Endothelial cell of umbilical vein (primary cell): Measurements from ENCODE around the gene ATP6V0A4. TPM values are rescaled to one million over a fixed set of nuclear protein-coding genes. Genes with fewer than 3 reads are reported as not detected.

Source experiments
- BruUV-seq: library from RNA; stranded (reverse); fragments of 400-500 nt; replicated peaks from 2 replicates; lab custom pipeline; 2021; lab: Mats Ljungman, UMichigan
- CTCF ChIA-PET: fragments of 300-600, 350-600 bp; sonication (Branson Sonifier 250); formaldehyde crosslinking; loops from one replicate; lab custom pipeline; 2021; ENCODE audit warnings: antibody characterized with exemption, inconsistent platforms; lab: Charles Lee
- POLR2A ChIA-PET: fragments of 300-600, 350-600 bp; sonication (Branson Sonifier 250); formaldehyde crosslinking; loops from one replicate; lab custom pipeline; 2021; ENCODE audit warnings: antibody characterized with exemption, inconsistent platforms; lab: Charles Lee
- DNase-seq: peaks from one replicate; pipeline ENCODE4 v3.0.0-alpha.2; 2011; ENCODE audit warnings: low read depth, low spot score
- FAIRE-seq: peaks from 2 replicates; lab custom pipeline; 2011; peaks lifted over from hg19 to GRCh38; lab: Jason Lieb, UNC
- H2AFZ ChIP-seq: 2 replicates; pipeline ENCODE4 v1.6.0; 2012; ENCODE audit warnings: low read depth, low read length, control low read depth, inconsistent platforms
- H3K27ac ChIP-seq: 2 replicates; pipeline ENCODE4 v1.5.1; 2011; ENCODE audit warnings: low read depth, mild to moderate bottlenecking, control low read depth, low read length, moderate library complexity; ENCODE audit not compliant: insufficient read depth
- H3K27me3 ChIP-seq, 2 experiments: 2 replicates each; pipeline versions ENCODE4 v1.6.0 to v1.6.1; 2011; ENCODE audit warnings: low read length in 2 of 2, mixed read lengths in 1 of 2; ENCODE audit not compliant: control insufficient read depth in 2 of 2, insufficient read depth in 2 of 2
- H3K36me3 ChIP-seq, 2 experiments: 2 replicates in 1 of 2; 3 replicates in 1 of 2; pipeline ENCODE4 v1.5.1; 2011; ENCODE audit warnings: low read length in 2 of 2, mild to moderate bottlenecking in 1 of 2, moderate library complexity in 1 of 2; ENCODE audit not compliant: control insufficient read depth in 2 of 2, insufficient read depth in 2 of 2; ENCODE audit errors: extremely low read depth in 1 of 2
- H3K4me1 ChIP-seq: 3 replicates; pipeline ENCODE4 v1.5.1; 2011; ENCODE audit warnings: mild to moderate bottlenecking, low read length; ENCODE audit not compliant: control insufficient read depth, insufficient read depth; ENCODE audit errors: extremely low read depth
- H3K4me2 ChIP-seq: 2 replicates; pipeline ENCODE4 v1.6.1; 2011; ENCODE audit warnings: low read length, control low read depth, mixed read lengths; ENCODE audit not compliant: insufficient read depth
- H3K4me3 ChIP-seq, 3 experiments: fragments of 200-600 bp in 1 of 3; sonication (generic), shearing (Covaris generic) in 1 of 3; replicated peaks in 1 of 3; 2 replicates each; pipeline ENCODE4 v1.5.1; 2011 to 2016; ENCODE audit warnings: control low read depth in 3 of 3, low read length in 3 of 3, mild to moderate bottlenecking in 2 of 3, inconsistent platforms in 1 of 3, low read depth in 1 of 3, moderate library complexity in 1 of 3; ENCODE audit not compliant: insufficient read depth in 1 of 3
- H3K79me2 ChIP-seq: 2 replicates; pipeline ENCODE4 v1.6.0; 2012; ENCODE audit warnings: low read length, inconsistent platforms; ENCODE audit not compliant: control insufficient read depth, insufficient read depth
- H3K9ac ChIP-seq: replicated peaks from 2 replicates; pipeline ENCODE3; 2011; ENCODE audit warnings: low read length, control low read depth; ENCODE audit not compliant: insufficient read depth; ENCODE audit errors: extremely low read depth
- H3K9me1 ChIP-seq: replicated peaks from 3 replicates; pipeline ENCODE4 v1.6.0; 2011; ENCODE audit warnings: mild to moderate bottlenecking, low read length; ENCODE audit not compliant: control insufficient read depth, insufficient read depth; ENCODE audit errors: extremely low read depth
- H3K9me3 ChIP-seq: replicated peaks from 2 replicates; pipeline ENCODE4 v1.5.1; 2012; ENCODE audit warnings: low read length, inconsistent platforms; ENCODE audit not compliant: control insufficient read depth, insufficient read depth
- H4K20me1 ChIP-seq: replicated peaks from 2 replicates; pipeline ENCODE3; 2011; ENCODE audit warnings: mild to moderate bottlenecking, low read length; ENCODE audit not compliant: control insufficient read depth, insufficient read depth; ENCODE audit errors: extremely low read depth
- EZH2 ChIP-seq: IDR thresholded peaks from 2 replicates; pipeline ENCODE4 v1.6.1; 2012; ENCODE audit warnings: borderline replicate concordance, low read depth, mild to moderate bottlenecking, moderate library complexity, low read length, inconsistent platforms; ENCODE audit not compliant: severe bottlenecking
- FOS ChIP-seq: IDR thresholded peaks from 2 replicates; pipeline ENCODE4 v1.6.1; 2011; ENCODE audit warnings: mild to moderate bottlenecking, low read length, moderate library complexity, borderline replicate concordance; ENCODE audit not compliant: insufficient read depth
- GATA2 ChIP-seq: IDR thresholded peaks from 2 replicates; pipeline ENCODE4 v1.7.0; 2011; ENCODE audit warnings: low read depth, mild to moderate bottlenecking, moderate library complexity, mixed read lengths, low read length; ENCODE audit not compliant: insufficient read length, insufficient read depth
- JUN ChIP-seq: IDR thresholded peaks from 2 replicates; pipeline ENCODE4 v1.6.1; 2011; ENCODE audit warnings: borderline replicate concordance, low read depth; ENCODE audit not compliant: insufficient read length, insufficient read depth
- MYC ChIP-seq: IDR thresholded peaks from one replicate; pipeline ENCODE4 v1.6.1; 2011; ENCODE audit warnings: mild to moderate bottlenecking, low read depth, low read length
- POLR2A ChIP-seq: IDR thresholded peaks from 2 replicates; pipeline ENCODE4 v1.6.1; 2012; ENCODE audit warnings: low read depth, mild to moderate bottlenecking, control low read depth, low read length
- POLR2AphosphoS5 ChIP-seq: IDR thresholded peaks from 2 replicates; pipeline ENCODE4 v1.6.1; 2012; ENCODE audit warnings: low read depth, mild to moderate bottlenecking, control low read depth, low read length, moderate library complexity; ENCODE audit not compliant: insufficient read depth
- dilution Hi-C: fragments of 300-500 bp; cut with MboI; formaldehyde crosslinking; loops from one replicate; pipeline ENCODE4 v1.15.0; 2019; ENCODE audit warnings: low sequenced_read_pairs; ENCODE audit not compliant: extremely low pct_ligation_motif_present
- intact Hi-C: fragments of 100-400 bp; cut with micrococcal nuclease; formaldehyde crosslinking; loops from one replicate; pipeline ENCODE4 v1.10.0; 2022
- polyA plus RNA-seq, 4 experiments: library from polyadenylated mRNA; depleted of rRNA in 3 of 4; stranded (reverse) in 3 of 4; unstranded in 1 of 4; fragments of >200 nt; gene quantifications; 2 replicates each; pipeline versions ENCODE4 v1.2.1 to v1.2.3, GENCODE V29; 2011 to 2012; ENCODE audit warnings: missing spikeins in 1 of 4
- total RNA-seq: library from RNA; stranded (reverse); gene quantifications from 2 replicates; pipeline ENCODE4 v1.2.3, GENCODE V29; 2021
- TF ChIP-seq, protein P1 (sequence below): IDR thresholded peaks from 2 replicates; pipeline ENCODE4 v1.6.1; 2011; ENCODE audit not compliant: insufficient read depth, insufficient read length
- TF ChIP-seq, protein P2 (sequence below), 2 donors: IDR thresholded peaks; 1 replicate in 1 of 2; 2 replicates in 1 of 2; pipeline ENCODE4 v1.5.1; 2011; ENCODE audit warnings: low read length in 2 of 2, mild to moderate bottlenecking in 2 of 2, moderate library complexity in 2 of 2, control low read depth in 1 of 2, inconsistent platforms in 1 of 2, low read depth in 1 of 2; ENCODE audit not compliant: insufficient read depth in 1 of 2; ENCODE audit errors: extremely low read depth in 1 of 2

The ATP6V0A4 gene
- total and polyA plus RNA-seq, 2 donors (not counting 3 experiments of a cell fraction or from before 2014, with no cell fraction given), result 0.07 to 0.24 TPM

DNA sequence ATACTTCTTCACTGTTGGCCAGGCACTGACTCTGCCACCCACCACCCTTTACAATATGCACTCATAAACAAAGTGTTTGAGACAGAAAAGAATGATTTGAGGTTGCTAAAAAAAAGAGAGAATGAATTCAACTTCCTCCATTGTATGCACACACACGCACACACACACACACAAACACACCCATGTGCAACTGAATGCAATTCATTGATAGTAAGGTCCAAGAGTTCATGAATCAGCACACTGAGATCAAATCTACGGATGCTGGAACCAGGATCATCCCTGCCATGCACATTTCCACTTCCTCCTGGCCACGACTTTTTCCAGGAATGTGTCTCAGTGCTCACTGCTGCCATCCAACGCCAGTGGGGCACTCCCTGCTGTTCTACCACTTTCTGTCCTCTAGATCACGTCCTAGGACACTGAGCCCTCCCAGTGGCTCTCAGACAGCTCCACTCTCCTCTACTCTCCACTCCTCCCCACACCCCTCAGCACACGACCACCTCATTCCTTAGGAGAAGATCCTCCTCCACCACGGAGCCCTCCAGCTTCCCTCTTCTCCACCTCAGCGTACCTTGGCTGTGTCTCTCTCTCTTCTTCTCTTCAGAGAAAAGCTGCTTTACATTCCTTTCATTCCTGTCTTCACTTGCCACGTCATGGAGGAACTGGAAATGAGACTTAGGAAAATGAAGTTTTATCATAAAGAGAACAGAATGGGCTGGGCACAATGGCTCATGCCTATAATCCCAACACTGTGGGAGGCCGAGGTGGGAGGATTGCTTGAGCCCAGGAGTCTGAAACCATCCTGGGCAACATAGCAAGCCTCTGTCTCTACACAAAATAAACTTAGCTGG is 12.2 kb downstream of the ATP6V0A4 start:
- H4K20me1 ChIP-seq, result no peaks in the 10 kb centered on the region
- ChIA-PET POLR2A (no interaction called here), CTCF (no interaction called here)
- no peaks in the 10 kb centered on the region for H3K9me3 ChIP-seq
- FAIRE-seq (no peak), DNase-seq (no peak)
- H3K4me1 ChIP-seq, result no peaks in the 10 kb centered on the region
- no peak overlapping the region for H3K4me2 ChIP-seq
- intact Hi-C loops, result no loop called here
- H3K27me3 ChIP-seq, result no peaks in the 10 kb centered on the region
- no peak for TF ChIP-seq EZH2
- TF ChIP-seq, protein P1, sequence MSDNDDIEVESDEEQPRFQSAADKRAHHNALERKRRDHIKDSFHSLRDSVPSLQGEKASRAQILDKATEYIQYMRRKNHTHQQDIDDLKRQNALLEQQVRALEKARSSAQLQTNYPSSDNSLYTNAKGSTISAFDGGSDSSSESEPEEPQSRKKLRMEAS, result no peak
- BruUV-seq, result no TSS peak
- no peak overlapping the region for H3K4me3 ChIP-seq
- H3K9me1 ChIP-seq, result no peaks in the 10 kb centered on the region
- peak overlapping the region; percentile 41 for H2AFZ ChIP-seq
- H3K79me2 ChIP-seq, result no peaks in the 10 kb centered on the region
- no peak overlapping the region for H3K27ac ChIP-seq
- H3K9ac ChIP-seq, result no peak overlapping the region
- H3K36me3 ChIP-seq, result no peaks in the 10 kb centered on the region
- dilution Hi-C loops, result no loop called here

DNA sequence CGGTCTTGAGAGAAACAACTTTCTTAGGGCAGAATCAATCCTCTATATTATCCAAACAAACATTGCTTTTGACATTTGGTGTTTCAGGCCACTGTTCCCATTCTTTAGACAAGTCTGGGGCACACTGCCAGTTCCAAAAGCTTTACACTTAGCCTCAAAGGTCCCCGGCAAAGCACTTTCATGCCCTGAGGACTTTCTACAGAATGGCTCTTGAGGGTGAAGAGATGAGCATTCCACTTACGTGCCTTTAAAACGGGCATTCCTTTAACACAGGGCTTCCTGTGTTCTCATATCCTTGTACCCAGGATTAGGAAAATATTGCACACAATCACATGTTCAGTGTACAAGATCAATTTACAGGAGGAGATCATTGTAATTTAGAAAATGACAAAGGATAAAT is 13.3 kb downstream of the ATP6V0A4 start:
- Histone ChIP-seq H4K20me1 (no peaks in the 10 kb centered on the region), H3K27me3 (no peaks in the 10 kb centered on the region), H3K36me3 (no peaks in the 10 kb centered on the region), H2AFZ (no peak overlapping the region), H3K9me3 (no peaks in the 10 kb centered on the region), H3K27ac (no peak overlapping the region), H3K4me2 (no peak overlapping the region), H3K79me2 (no peaks in the 10 kb centered on the region), H3K9me1 (no peaks in the 10 kb centered on the region), H3K9ac (no peak overlapping the region), H3K4me1 (no peaks in the 10 kb centered on the region), H3K4me3 (no peak overlapping the region)
- peak; percentile 4 for DNase-seq
- intact Hi-C loops, result no loop called here
- CTCF ChIA-PET, result interaction anchor here (0.7 kb wide), 1 partner anchor 798 kb away, joined by 3 read pairs; no protein-coding TSS in a partner anchor
- TF ChIP-seq GATA2 (no peak), FOS (no peak), JUN (no peak), MYC (no peak), EZH2 (no peak), POLR2AphosphoS5 (no peak), POLR2A (no peak)
- TF ChIP-seq, protein P2, sequence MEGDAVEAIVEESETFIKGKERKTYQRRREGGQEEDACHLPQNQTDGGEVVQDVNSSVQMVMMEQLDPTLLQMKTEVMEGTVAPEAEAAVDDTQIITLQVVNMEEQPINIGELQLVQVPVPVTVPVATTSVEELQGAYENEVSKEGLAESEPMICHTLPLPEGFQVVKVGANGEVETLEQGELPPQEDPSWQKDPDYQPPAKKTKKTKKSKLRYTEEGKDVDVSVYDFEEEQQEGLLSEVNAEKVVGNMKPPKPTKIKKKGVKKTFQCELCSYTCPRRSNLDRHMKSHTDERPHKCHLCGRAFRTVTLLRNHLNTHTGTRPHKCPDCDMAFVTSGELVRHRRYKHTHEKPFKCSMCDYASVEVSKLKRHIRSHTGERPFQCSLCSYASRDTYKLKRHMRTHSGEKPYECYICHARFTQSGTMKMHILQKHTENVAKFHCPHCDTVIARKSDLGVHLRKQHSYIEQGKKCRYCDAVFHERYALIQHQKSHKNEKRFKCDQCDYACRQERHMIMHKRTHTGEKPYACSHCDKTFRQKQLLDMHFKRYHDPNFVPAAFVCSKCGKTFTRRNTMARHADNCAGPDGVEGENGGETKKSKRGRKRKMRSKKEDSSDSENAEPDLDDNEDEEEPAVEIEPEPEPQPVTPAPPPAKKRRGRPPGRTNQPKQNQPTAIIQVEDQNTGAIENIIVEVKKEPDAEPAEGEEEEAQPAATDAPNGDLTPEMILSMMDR (IDR thresholded peaks at IDR 0.05; ENCODE audit: extremely low read depth in 1 of 2, insufficient read depth in 1 of 2, low read depth in 1 of 2, low read length in 2 of 2), result no peak
- TF ChIP-seq, protein P1, result no peak
- no TSS peak for BruUV-seq
- POLR2A ChIA-PET, result no interaction called here
- dilution Hi-C loops, result no loop called here
- no peak for FAIRE-seq
